HepG2 (cell line): ENCODE results near the gene XIAP. TPM values are rescaled to one million over a fixed set of nuclear protein-coding genes. Genes with fewer than 3 reads are reported as not detected.

Source experiments
- AGO2 ChIP-seq: fragments of 200-400 bp; formaldehyde crosslinking; optimal IDR thresholded peaks from 2 replicates; pipeline ENCODE3; 2017; ENCODE audit warnings: mild to moderate bottlenecking, low read depth, low read length, moderate library complexity
- ARNTL ChIP-seq: sonication (generic); formaldehyde crosslinking; IDR thresholded peaks from 2 replicates; pipeline ENCODE4 v1.4.0; 2020; ENCODE audit warnings: mild to moderate bottlenecking, missing genetic modification reagents
- CENPX ChIP-seq: sonication (generic); formaldehyde crosslinking; IDR thresholded peaks from 2 replicates; pipeline ENCODE4 v1.9.0; 2021; ENCODE audit warnings: mild to moderate bottlenecking, missing genetic modification reagents, moderate library complexity
- GTF2F1 ChIP-seq: fragments of 150-350 bp; IDR thresholded peaks from 2 replicates; pipeline ENCODE4 v1.6.1; 2014; ENCODE audit warnings: low read length
- KAT8 ChIP-seq: IDR thresholded peaks from 2 replicates; pipeline ENCODE4 v1.6.1; 2016; ENCODE audit warnings: missing genetic modification reagents, missing compliant biosample characterization
- KLF12 ChIP-seq: sonication (generic); formaldehyde crosslinking; IDR thresholded peaks from 2 replicates; pipeline ENCODE4 v1.4.0; 2020; ENCODE audit warnings: missing genetic modification reagents, borderline replicate concordance
- MAFF ChIP-seq: IDR thresholded peaks from 2 replicates; pipeline ENCODE4 v1.6.1; 2011; ENCODE audit warnings: low read depth, low read length, improper control_type of control experiment
- MTERF4 ChIP-seq: sonication (generic); formaldehyde crosslinking; IDR thresholded peaks from 2 replicates; pipeline ENCODE4 v1.8.0; 2023; ENCODE audit warnings: mild to moderate bottlenecking, missing genetic modification reagents
- MYPOP ChIP-seq: sonication (generic); formaldehyde crosslinking; IDR thresholded peaks from 2 replicates; pipeline ENCODE4 v1.8.1; 2023; ENCODE audit warnings: mild to moderate bottlenecking, moderate library complexity, missing genetic modification reagents
- NFIC ChIP-seq: IDR thresholded peaks from 2 replicates; pipeline ENCODE4 v1.6.1; 2012; ENCODE audit warnings: mild to moderate bottlenecking, low read length, inconsistent platforms
- NRL ChIP-seq: sonication (generic); formaldehyde crosslinking; IDR thresholded peaks from 2 replicates; pipeline ENCODE4 v1.5.0; 2020; ENCODE audit warnings: missing genetic modification reagents, mild to moderate bottlenecking, moderate library complexity, borderline replicate concordance
- PAWR ChIP-seq: sonication (generic); formaldehyde crosslinking; IDR thresholded peaks from 2 replicates; pipeline ENCODE4 v1.4.0; 2020; ENCODE audit warnings: missing genetic modification reagents, mild to moderate bottlenecking, borderline replicate concordance
- RARA ChIP-seq: IDR thresholded peaks from 2 replicates; pipeline ENCODE4 v1.6.1; 2016; ENCODE audit warnings: missing genetic modification reagents, missing compliant biosample characterization
- REPIN1 ChIP-seq: sonication (generic); formaldehyde crosslinking; IDR thresholded peaks from 2 replicates; pipeline ENCODE4 v1.8.0; 2022; ENCODE audit warnings: missing genetic modification reagents, low read depth, mild to moderate bottlenecking, borderline replicate concordance
- SALL2 ChIP-seq: sonication (generic); formaldehyde crosslinking; IDR thresholded peaks from 2 replicates; pipeline ENCODE4 v1.8.1; 2023; ENCODE audit warnings: mild to moderate bottlenecking, missing genetic modification reagents, inconsistent platforms
- SIN3B ChIP-seq: fragments of 150-350 bp; IDR thresholded peaks from 2 replicates; pipeline ENCODE4 v1.6.1; 2014; ENCODE audit warnings: low read length
- SNAI1 ChIP-seq: sonication (generic); formaldehyde crosslinking; IDR thresholded peaks from 2 replicates; pipeline ENCODE4 v1.5.0; 2020; ENCODE audit warnings: mild to moderate bottlenecking, missing genetic modification reagents, borderline replicate concordance
- XBP1 ChIP-seq: sonication (generic); formaldehyde crosslinking; IDR thresholded peaks from 2 replicates; pipeline ENCODE4 v1.5.0; 2020; ENCODE audit warnings: missing genetic modification reagents
- ZFX ChIP-seq: sonication (generic); formaldehyde crosslinking; IDR thresholded peaks from 2 replicates; pipeline ENCODE4 v1.4.0; 2020; ENCODE audit warnings: mild to moderate bottlenecking, low read depth, missing genetic modification reagents, moderate library complexity
- ZNF160 ChIP-seq: sonication (generic); formaldehyde crosslinking; IDR thresholded peaks from 2 replicates; pipeline ENCODE4 v1.8.0; 2022; ENCODE audit warnings: mild to moderate bottlenecking, inconsistent platforms, missing genetic modification reagents
- ZNF746 ChIP-seq: sonication (generic); formaldehyde crosslinking; IDR thresholded peaks from 2 replicates; pipeline ENCODE4 v1.8.0; 2022; ENCODE audit warnings: mild to moderate bottlenecking, missing genetic modification reagents
- ZNF761 ChIP-seq: sonication (generic); formaldehyde crosslinking; conservative IDR thresholded peaks from 2 replicates; pipeline ENCODE4 v1.4.0; 2020; ENCODE audit warnings: mild to moderate bottlenecking, missing genetic modification reagents
- ZNF770 ChIP-seq: sonication (generic); formaldehyde crosslinking; IDR thresholded peaks from 2 replicates; pipeline ENCODE4 v1.5.0; 2020; ENCODE audit warnings: mild to moderate bottlenecking, missing genetic modification reagents
- ZNF891 ChIP-seq: sonication (generic); formaldehyde crosslinking; IDR thresholded peaks from 2 replicates; pipeline ENCODE4 v1.5.0; 2020; ENCODE audit warnings: mild to moderate bottlenecking, missing genetic modification reagents
- polyA plus RNA-seq, 8 experiments: library from polyadenylated mRNA; depleted of rRNA in 3 of 8; stranded (reverse) in 7 of 8; unstranded in 1 of 8; fragments of >200 nt; fragmentation: Illumina TruSeq in 4 of 8; extraction: Trizol in 4 of 8; gene quantifications; 2 replicates each; pipeline versions ENCODE4 v1.2.1 to v1.2.3, GENCODE V29; 2011 to 2016; ENCODE audit warnings: low read depth in 4 of 8, missing spikeins in 1 of 8, mixed read lengths in 1 of 8; ENCODE audit not compliant: insufficient read depth in 1 of 8
- total RNA-seq, 5 experiments: library from RNA; depleted of rRNA; stranded (reverse); fragments of >200 nt; fragmentation: Illumina TruSeq; extraction: Trizol; gene quantifications; 2 replicates each; pipeline ENCODE4 v1.2.3, GENCODE V29; 2016; ENCODE audit warnings: low read depth in 1 of 5
- TF ChIP-seq, protein P1 (sequence below): sonication (generic); formaldehyde crosslinking; IDR thresholded peaks from 2 replicates; pipeline ENCODE4 v1.4.0; 2020; ENCODE audit warnings: mild to moderate bottlenecking, missing genetic modification reagents
- TF ChIP-seq, protein P2 (sequence below): sonication (generic); formaldehyde crosslinking; IDR thresholded peaks from 2 replicates; pipeline ENCODE4 v1.4.0; 2020; ENCODE audit warnings: mild to moderate bottlenecking, missing genetic modification reagents

Gene XIAP
- total and polyA plus RNA-seq, 2 of the 13 experiments (the other 11 are each of a cell fraction or from before 2014, with no cell fraction given), result 12.9 to 29.5 TPM

DNA sequence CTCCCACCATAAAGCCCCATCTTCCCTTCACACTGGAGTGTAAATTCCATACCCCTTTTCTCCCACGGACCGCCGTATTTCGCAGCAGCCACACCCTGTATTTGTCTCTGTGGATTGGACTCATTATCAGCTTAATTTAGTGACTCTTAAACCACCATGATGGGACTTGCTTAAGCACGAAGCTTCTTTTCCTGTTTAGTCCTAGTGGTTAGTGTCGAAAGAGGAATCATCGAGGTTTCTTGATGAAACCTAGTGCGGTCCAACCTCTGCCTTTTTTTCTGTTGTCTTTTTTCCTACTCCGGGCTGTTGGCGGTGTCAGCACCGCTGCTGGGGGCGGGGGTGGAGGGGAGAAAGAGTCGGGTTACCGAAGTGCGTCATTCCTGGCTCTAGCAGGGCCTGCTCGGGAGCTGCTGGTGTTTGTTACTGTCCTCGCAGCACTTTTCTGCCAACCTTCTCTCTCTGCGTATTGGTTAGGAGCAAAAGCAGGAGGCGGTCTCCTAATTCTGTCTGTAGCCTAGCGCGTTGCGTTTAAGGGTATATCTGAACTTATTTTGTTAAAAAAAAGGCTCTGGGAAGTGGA lies 103.0 kb downstream of the XIAP start (continued):
- TF ChIP-seq MYPOP (CRISPR knock-in tag) (no peak), MTERF4 (CRISPR knock-in tag) (no peak), KLF12 (CRISPR knock-in tag) (no peak), ARNTL (no peak), ZNF770 (0 out of 2 replicates have a peak, but pooled peaks have one; percentile 6), XBP1 (CRISPR knock-in tag) (no peak), NFIC (no peak), NRL (CRISPR knock-in tag) (no peak), ZNF891 (CRISPR knock-in tag) (no peak), SNAI1 (CRISPR knock-in tag) (no peak), SALL2 (CRISPR knock-in tag) (no peak), REPIN1 (CRISPR knock-in tag) (no peak), CENPX (CRISPR knock-in tag) (no peak), PAWR (no peak), AGO2 (no peak), ZFX (CRISPR knock-in tag) (peak; percentile 48), SIN3B (no peak), ZNF761 (CRISPR knock-in tag) (no peak), RARA (CRISPR knock-in tag) (no peak), ZNF746 (peak; percentile 41; the same call in 1 of the 2 replicates), KAT8 (0 out of 2 replicates have a peak, but pooled peaks have one; percentile 26), GTF2F1 (no peak; the same call in 1 of the 2 replicates), ZNF160 (CRISPR knock-in tag) (no peak), MAFF (0 out of 2 replicates have a peak, but pooled peaks have one; percentile 13)
- TF ChIP-seq, protein P1, sequence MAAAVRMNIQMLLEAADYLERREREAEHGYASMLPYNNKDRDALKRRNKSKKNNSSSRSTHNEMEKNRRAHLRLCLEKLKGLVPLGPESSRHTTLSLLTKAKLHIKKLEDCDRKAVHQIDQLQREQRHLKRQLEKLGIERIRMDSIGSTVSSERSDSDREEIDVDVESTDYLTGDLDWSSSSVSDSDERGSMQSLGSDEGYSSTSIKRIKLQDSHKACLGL (CRISPR knock-in tag), result no peak
- TF ChIP-seq, protein P2, sequence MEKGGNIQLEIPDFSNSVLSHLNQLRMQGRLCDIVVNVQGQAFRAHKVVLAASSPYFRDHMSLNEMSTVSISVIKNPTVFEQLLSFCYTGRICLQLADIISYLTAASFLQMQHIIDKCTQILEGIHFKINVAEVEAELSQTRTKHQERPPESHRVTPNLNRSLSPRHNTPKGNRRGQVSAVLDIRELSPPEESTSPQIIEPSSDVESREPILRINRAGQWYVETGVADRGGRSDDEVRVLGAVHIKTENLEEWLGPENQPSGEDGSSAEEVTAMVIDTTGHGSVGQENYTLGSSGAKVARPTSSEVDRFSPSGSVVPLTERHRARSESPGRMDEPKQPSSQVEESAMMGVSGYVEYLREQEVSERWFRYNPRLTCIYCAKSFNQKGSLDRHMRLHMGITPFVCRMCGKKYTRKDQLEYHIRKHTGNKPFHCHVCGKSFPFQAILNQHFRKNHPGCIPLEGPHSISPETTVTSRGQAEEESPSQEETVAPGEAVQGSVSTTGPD (CRISPR knock-in tag), result no peak
